HepG2 (cell line): ENCODE results near the gene BABAM1. TPM values are rescaled to one million over a fixed set of nuclear protein-coding genes. Genes with fewer than 3 reads are reported as not detected.

Experiments used
- NR2F1 ChIP-seq, 2 experiments: fragments of 450-650 bp in 1 of 2; formaldehyde crosslinking in 1 of 2; IDR thresholded peaks; 2 replicates each; pipeline versions ENCODE4 v1.5.0 to v1.6.1; 2016 to 2020; ENCODE audit warnings: mild to moderate bottlenecking in 1 of 2, missing compliant biosample characterization in 1 of 2, missing genetic modification reagents in 1 of 2, moderate library complexity in 1 of 2
- SSRP1 ChIP-seq: IDR thresholded peaks from 2 replicates; pipeline ENCODE4 v1.6.1; 2016; ENCODE audit warnings: control low read depth
- ZNF652 ChIP-seq: IDR thresholded peaks from 2 replicates; pipeline ENCODE4 v1.6.1; 2016; ENCODE audit warnings: low read depth, borderline replicate concordance
- polyA plus RNA-seq, 8 experiments: library from polyadenylated mRNA; depleted of rRNA in 3 of 8; stranded (reverse) in 7 of 8; unstranded in 1 of 8; fragments of >200 nt; fragmentation: Illumina TruSeq in 4 of 8; extraction: Trizol in 4 of 8; gene quantifications; 2 replicates each; pipeline versions ENCODE4 v1.2.1 to v1.2.3, GENCODE V29; 2011 to 2016; ENCODE audit warnings: low read depth in 4 of 8, missing spikeins in 1 of 8, mixed read lengths in 1 of 8; ENCODE audit not compliant: insufficient read depth in 1 of 8
- total RNA-seq, 5 experiments: library from RNA; depleted of rRNA; stranded (reverse); fragments of >200 nt; fragmentation: Illumina TruSeq; extraction: Trizol; gene quantifications; 2 replicates each; pipeline ENCODE4 v1.2.3, GENCODE V29; 2016; ENCODE audit warnings: low read depth in 1 of 5
- TF ChIP-seq, protein P1 (sequence below): sonication (generic); formaldehyde crosslinking; IDR thresholded peaks from 2 replicates; pipeline ENCODE4 v1.4.0; 2020; ENCODE audit warnings: missing genetic modification reagents
- TF ChIP-seq, protein P2 (sequence below): sonication (generic); formaldehyde crosslinking; IDR thresholded peaks from 2 replicates; pipeline ENCODE4 v1.4.0; 2020; ENCODE audit warnings: missing genetic modification reagents, borderline replicate concordance
- TF ChIP-seq, protein P3 (sequence below): sonication (generic); formaldehyde crosslinking; IDR thresholded peaks from 2 replicates; pipeline ENCODE4 v1.4.0; 2020; ENCODE audit warnings: mild to moderate bottlenecking, missing genetic modification reagents, borderline replicate concordance
- TF ChIP-seq, protein P4 (sequence below): sonication (generic); formaldehyde crosslinking; IDR thresholded peaks from 2 replicates; pipeline ENCODE4 v1.4.0; 2020; ENCODE audit warnings: missing genetic modification reagents

The BABAM1 gene
- total and polyA plus RNA-seq, 2 of the 13 experiments (the other 11 are each of a cell fraction or from before 2014, with no cell fraction given): 70.0 to 82.0 TPM

DNA sequence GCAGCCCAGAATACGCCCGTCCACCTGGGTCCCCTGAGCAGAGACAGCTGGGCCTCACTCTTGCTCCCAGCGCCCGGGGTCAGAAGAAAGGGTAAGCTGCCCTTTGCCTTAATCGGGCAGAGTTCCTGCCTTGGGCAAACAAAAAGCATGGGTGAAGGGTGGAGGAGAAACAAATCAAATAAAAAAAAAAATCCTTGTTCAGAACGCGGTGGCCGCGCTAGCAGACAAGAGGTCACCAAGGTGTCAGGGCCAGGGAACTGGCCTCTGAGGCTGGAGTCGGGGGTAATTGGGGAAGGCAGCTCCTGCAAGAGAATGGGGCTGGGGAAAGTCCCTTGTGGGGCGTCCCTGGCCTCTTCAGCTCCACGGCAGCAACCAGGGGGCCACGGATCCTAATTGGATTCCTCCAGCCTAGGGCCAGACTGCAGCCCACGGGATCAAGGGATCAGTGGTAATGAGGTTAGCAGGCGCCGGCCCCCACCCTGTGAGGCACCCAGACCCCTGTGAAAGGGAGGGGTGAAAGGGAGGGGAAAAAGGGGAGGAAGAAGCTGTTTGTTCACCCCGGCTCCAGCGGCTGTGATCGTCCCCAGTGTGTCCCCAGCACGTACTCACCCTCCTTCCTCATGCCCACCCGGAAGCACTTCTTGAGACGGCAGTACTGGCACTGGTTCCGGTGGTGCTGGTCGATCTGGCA is 27.0 kb upstream of the BABAM1 start (continued):
- TF ChIP-seq ZNF652 (CRISPR knock-in tag) (peak; percentile 36; the same call in 1 of the 2 replicates), NR2F1 (CRISPR knock-in tag; IDR thresholded peaks at IDR 0.05) (peak; percentile 62 to 67; a peak in 3 of 4 replicates), SSRP1 (no peak)
- TF ChIP-seq, protein P1, sequence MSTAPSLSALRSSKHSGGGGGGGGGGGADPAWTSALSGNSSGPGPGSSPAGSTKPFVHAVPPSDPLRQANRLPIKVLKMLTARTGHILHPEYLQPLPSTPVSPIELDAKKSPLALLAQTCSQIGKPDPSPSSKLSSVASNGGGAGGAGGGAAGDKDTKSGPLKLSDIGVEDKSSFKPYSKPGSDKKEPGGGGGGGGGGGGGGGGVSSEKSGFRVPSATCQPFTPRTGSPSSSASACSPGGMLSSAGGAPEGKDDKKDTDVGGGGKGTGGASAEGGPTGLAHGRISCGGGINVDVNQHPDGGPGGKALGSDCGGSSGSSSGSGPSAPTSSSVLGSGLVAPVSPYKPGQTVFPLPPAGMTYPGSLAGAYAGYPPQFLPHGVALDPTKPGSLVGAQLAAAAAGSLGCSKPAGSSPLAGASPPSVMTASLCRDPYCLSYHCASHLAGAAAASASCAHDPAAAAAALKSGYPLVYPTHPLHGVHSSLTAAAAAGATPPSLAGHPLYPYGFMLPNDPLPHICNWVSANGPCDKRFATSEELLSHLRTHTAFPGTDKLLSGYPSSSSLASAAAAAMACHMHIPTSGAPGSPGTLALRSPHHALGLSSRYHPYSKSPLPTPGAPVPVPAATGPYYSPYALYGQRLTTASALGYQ: peak; percentile 64; the same call in 1 of the 2 replicates
- TF ChIP-seq, protein P2, sequence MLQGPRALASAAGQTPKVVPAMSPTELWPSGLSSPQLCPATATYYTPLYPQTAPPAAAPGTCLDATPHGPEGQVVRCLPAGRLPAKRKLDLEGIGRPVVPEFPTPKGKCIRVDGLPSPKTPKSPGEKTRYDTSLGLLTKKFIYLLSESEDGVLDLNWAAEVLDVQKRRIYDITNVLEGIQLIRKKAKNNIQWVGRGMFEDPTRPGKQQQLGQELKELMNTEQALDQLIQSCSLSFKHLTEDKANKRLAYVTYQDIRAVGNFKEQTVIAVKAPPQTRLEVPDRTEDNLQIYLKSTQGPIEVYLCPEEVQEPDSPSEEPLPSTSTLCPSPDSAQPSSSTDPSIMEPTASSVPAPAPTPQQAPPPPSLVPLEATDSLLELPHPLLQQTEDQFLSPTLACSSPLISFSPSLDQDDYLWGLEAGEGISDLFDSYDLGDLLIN (CRISPR knock-in tag): no peak
- TF ChIP-seq, protein P3, sequence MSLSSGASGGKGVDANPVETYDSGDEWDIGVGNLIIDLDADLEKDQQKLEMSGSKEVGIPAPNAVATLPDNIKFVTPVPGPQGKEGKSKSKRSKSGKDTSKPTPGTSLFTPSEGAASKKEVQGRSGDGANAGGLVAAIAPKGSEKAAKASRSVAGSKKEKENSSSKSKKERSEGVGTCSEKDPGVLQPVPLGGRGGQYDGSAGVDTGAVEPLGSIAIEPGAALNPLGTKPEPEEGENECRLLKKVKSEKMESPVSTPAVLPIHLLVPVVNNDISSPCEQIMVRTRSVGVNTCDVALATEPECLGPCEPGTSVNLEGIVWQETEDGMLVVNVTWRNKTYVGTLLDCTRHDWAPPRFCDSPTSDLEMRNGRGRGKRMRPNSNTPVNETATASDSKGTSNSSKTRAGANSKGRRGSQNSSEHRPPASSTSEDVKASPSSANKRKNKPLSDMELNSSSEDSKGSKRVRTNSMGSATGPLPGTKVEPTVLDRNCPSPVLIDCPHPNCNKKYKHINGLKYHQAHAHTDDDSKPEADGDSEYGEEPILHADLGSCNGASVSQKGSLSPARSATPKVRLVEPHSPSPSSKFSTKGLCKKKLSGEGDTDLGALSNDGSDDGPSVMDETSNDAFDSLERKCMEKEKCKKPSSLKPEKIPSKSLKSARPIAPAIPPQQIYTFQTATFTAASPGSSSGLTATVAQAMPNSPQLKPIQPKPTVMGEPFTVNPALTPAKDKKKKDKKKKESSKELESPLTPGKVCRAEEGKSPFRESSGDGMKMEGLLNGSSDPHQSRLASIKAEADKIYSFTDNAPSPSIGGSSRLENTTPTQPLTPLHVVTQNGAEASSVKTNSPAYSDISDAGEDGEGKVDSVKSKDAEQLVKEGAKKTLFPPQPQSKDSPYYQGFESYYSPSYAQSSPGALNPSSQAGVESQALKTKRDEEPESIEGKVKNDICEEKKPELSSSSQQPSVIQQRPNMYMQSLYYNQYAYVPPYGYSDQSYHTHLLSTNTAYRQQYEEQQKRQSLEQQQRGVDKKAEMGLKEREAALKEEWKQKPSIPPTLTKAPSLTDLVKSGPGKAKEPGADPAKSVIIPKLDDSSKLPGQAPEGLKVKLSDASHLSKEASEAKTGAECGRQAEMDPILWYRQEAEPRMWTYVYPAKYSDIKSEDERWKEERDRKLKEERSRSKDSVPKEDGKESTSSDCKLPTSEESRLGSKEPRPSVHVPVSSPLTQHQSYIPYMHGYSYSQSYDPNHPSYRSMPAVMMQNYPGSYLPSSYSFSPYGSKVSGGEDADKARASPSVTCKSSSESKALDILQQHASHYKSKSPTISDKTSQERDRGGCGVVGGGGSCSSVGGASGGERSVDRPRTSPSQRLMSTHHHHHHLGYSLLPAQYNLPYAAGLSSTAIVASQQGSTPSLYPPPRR: no peak; the same call in none of the 2 replicates
- TF ChIP-seq, protein P4, sequence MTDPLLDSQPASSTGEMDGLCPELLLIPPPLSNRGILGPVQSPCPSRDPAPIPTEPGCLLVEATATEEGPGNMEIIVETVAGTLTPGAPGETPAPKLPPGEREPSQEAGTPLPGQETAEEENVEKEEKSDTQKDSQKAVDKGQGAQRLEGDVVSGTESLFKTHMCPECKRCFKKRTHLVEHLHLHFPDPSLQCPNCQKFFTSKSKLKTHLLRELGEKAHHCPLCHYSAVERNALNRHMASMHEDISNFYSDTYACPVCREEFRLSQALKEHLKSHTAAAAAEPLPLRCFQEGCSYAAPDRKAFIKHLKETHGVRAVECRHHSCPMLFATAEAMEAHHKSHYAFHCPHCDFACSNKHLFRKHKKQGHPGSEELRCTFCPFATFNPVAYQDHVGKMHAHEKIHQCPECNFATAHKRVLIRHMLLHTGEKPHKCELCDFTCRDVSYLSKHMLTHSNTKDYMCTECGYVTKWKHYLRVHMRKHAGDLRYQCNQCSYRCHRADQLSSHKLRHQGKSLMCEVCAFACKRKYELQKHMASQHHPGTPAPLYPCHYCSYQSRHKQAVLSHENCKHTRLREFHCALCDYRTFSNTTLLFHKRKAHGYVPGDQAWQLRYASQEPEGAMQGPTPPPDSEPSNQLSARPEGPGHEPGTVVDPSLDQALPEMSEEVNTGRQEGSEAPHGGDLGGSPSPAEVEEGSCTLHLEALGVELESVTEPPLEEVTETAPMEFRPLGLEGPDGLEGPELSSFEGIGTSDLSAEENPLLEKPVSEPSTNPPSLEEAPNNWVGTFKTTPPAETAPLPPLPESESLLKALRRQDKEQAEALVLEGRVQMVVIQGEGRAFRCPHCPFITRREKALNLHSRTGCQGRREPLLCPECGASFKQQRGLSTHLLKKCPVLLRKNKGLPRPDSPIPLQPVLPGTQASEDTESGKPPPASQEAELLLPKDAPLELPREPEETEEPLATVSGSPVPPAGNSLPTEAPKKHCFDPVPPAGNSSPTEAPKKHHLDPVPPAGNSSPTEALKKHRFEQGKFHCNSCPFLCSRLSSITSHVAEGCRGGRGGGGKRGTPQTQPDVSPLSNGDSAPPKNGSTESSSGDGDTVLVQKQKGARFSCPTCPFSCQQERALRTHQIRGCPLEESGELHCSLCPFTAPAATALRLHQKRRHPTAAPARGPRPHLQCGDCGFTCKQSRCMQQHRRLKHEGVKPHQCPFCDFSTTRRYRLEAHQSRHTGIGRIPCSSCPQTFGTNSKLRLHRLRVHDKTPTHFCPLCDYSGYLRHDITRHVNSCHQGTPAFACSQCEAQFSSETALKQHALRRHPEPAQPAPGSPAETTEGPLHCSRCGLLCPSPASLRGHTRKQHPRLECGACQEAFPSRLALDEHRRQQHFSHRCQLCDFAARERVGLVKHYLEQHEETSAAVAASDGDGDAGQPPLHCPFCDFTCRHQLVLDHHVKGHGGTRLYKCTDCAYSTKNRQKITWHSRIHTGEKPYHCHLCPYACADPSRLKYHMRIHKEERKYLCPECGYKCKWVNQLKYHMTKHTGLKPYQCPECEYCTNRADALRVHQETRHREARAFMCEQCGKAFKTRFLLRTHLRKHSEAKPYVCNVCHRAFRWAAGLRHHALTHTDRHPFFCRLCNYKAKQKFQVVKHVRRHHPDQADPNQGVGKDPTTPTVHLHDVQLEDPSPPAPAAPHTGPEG (CRISPR knock-in tag): peak; percentile 98
